Trophoblast cell (in vitro differentiated cells and primary cell): Measurements from ENCODE around the gene METTL1.

Experiments
- DNase-seq, 2 donors: peaks; one replicate each; pipeline ENCODE4 v3.0.0-alpha.2; 2016
- H2AFZ ChIP-seq: 2 replicates; pipeline ENCODE4 v1.6.1; 2013; ENCODE audit warnings: low read length, moderate library complexity, mild to moderate bottlenecking; ENCODE audit not compliant: insufficient read depth, poor library complexity
- H2AK5ac ChIP-seq: 2 replicates; pipeline ENCODE4 v1.6.1; 2013; ENCODE audit warnings: mild to moderate bottlenecking, low read length
- H2BK120ac ChIP-seq: 2 replicates; pipeline ENCODE4 v1.6.1; 2013; ENCODE audit warnings: low read length, mild to moderate bottlenecking, moderate library complexity; ENCODE audit not compliant: insufficient read depth, poor library complexity
- H2BK12ac ChIP-seq: 2 replicates; pipeline ENCODE4 v1.6.1; 2013; ENCODE audit warnings: mild to moderate bottlenecking, low read length, moderate library complexity
- H2BK5ac ChIP-seq: 2 replicates; pipeline ENCODE4 v1.6.1; 2013; ENCODE audit warnings: low read length, low read depth, moderate library complexity, mild to moderate bottlenecking; ENCODE audit not compliant: poor library complexity
- H3K14ac ChIP-seq: 2 replicates; pipeline ENCODE4 v1.6.1; 2013; ENCODE audit warnings: mild to moderate bottlenecking, low read length
- H3K18ac ChIP-seq: 2 replicates; pipeline ENCODE4 v1.6.1; 2013; ENCODE audit warnings: mild to moderate bottlenecking, low read length
- H3K23ac ChIP-seq: 2 replicates; pipeline ENCODE4 v1.6.1; 2013; ENCODE audit warnings: low read length
- H3K27ac ChIP-seq: 2 replicates; pipeline ENCODE4 v1.5.1; 2013; ENCODE audit warnings: low read depth, mild to moderate bottlenecking, inconsistent platforms, low read length, moderate library complexity
- H3K27me3 ChIP-seq: 2 replicates; pipeline ENCODE4 v1.6.1; 2013; ENCODE audit warnings: inconsistent platforms, mild to moderate bottlenecking, low read length, moderate library complexity; ENCODE audit not compliant: insufficient read depth
- H3K36me3 ChIP-seq, 2 experiments: 1 replicate in 1 of 2; 2 replicates in 1 of 2; pipeline ENCODE4 v1.6.1; 2013; ENCODE audit warnings: low read length in 2 of 2, mild to moderate bottlenecking in 2 of 2, moderate library complexity in 1 of 2; ENCODE audit not compliant: insufficient read depth in 2 of 2, control insufficient read depth in 1 of 2
- H3K4ac ChIP-seq: 2 replicates; pipeline ENCODE4 v1.6.1; 2013; ENCODE audit warnings: low read depth, mild to moderate bottlenecking, low read length, moderate library complexity
- H3K4me1 ChIP-seq, 2 experiments: 1 replicate in 1 of 2; 2 replicates in 1 of 2; pipeline ENCODE4 v1.6.1; 2013; ENCODE audit warnings: low read length in 2 of 2, mild to moderate bottlenecking in 2 of 2, moderate library complexity in 1 of 2; ENCODE audit not compliant: insufficient read depth in 2 of 2, control insufficient read depth in 1 of 2
- H3K4me2 ChIP-seq: 2 replicates; pipeline ENCODE4 v1.6.1; 2013; ENCODE audit warnings: inconsistent platforms, mild to moderate bottlenecking, low read length, moderate library complexity
- H3K4me3 ChIP-seq: 2 replicates; pipeline ENCODE4 v1.5.1; 2013; ENCODE audit warnings: mild to moderate bottlenecking, low read depth, low read length, inconsistent platforms
- H3K79me1 ChIP-seq: one replicate; pipeline ENCODE4 v1.6.1; 2013; ENCODE audit warnings: low read length
- H3K79me2 ChIP-seq: 2 replicates; pipeline ENCODE4 v1.6.1; 2013; ENCODE audit warnings: low read length, mild to moderate bottlenecking; ENCODE audit not compliant: control insufficient read depth, insufficient read depth, poor library complexity
- H3K9ac ChIP-seq: 2 replicates; pipeline ENCODE4 v1.6.1; 2013; ENCODE audit warnings: mild to moderate bottlenecking, low read length
- H3K9me3 ChIP-seq: 2 replicates; pipeline ENCODE4 v1.6.1; 2013; ENCODE audit warnings: low read depth, mild to moderate bottlenecking, control low read depth, inconsistent platforms, low read length; ENCODE audit not compliant: insufficient read depth
- H4K12ac ChIP-seq: 2 replicates; pipeline ENCODE4 v1.6.1; 2013; ENCODE audit warnings: low read depth, mild to moderate bottlenecking, low read length, moderate library complexity
- H4K8ac ChIP-seq: 2 replicates; pipeline ENCODE4 v1.6.1; 2013; ENCODE audit warnings: low read depth, mild to moderate bottlenecking, low read length, moderate library complexity
- H4K91ac ChIP-seq: one replicate; pipeline ENCODE4 v1.6.1; 2013; ENCODE audit warnings: low read depth, mild to moderate bottlenecking, low read length, moderate library complexity
- WGBS: extraction: QIAGEN DNeasy Blood & Tissue Kit; methylation state at CpG from one replicate; pipeline ENCODE4 v1.1.7; 2013; ENCODE audit warnings: missing lambda C conversion rate; ENCODE audit not compliant: insufficient read length, insufficient coverage; ENCODE audit errors: extremely low coverage; 5-methylcytosine and 5-hydroxymethylcytosine counted together

Gene METTL1

DNA sequence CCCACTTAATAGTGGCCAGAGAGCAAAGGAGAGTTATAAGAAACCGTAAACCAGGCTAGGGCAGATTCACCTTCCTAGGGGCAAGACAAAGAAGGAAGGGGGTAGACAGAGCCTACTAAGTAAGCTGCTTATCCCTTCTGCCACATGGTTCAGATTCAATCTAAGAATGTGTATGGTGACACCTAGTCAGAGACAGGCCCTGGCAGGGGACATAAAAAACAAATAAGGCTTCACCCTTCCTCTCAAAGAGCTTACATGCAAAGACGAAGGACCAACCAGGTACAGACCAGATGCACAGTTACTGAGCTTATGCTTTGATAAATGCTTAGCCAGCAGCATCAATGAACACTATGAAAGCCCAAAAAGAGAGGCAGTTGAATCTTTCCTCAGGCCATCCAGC is 9.4 kb downstream of the METTL1 start:
- Histone ChIP-seq H3K14ac (no peak overlapping the region), H3K4me3 (no peak overlapping the region), H3K18ac (no peak overlapping the region), H3K27me3 (peaks cover 45% of the 10 kb centered on the region), H3K9me3 (peaks cover 6% of the 10 kb centered on the region), H2BK5ac (no peak overlapping the region), H3K4ac (no peak overlapping the region), H2BK120ac (no peak overlapping the region), H2AK5ac (no peak overlapping the region), H4K91ac (no peak overlapping the region), H3K27ac (no peak overlapping the region), H3K36me3 (no peaks in the 10 kb centered on the region), H4K12ac (no peak overlapping the region), H3K9ac (no peak overlapping the region), H3K4me2 (no peak overlapping the region), H3K79me1 (no peaks in the 10 kb centered on the region), H3K79me2 (no peaks in the 10 kb centered on the region), H2BK12ac (no peak overlapping the region), H2AFZ (no peak overlapping the region), H4K8ac (no peak overlapping the region), H3K23ac (no peak overlapping the region), H3K4me1 (peaks cover 16 to 21% of the 10 kb centered on the region in 2 experiments)
- WGBS = no CpG with 5 or more reads among the region's 2 CpGs
- DNase-seq = no peak

- Histone ChIP-seq H3K9ac (no peak overlapping the region), H3K4me3 (no peak overlapping the region), H2BK5ac (no peak overlapping the region), H3K36me3 (no peaks in the 10 kb centered on the region), H3K23ac (no peak overlapping the region), H4K12ac (no peak overlapping the region), H3K79me1 (no peaks in the 10 kb centered on the region), H3K18ac (no peak overlapping the region), H2AK5ac (no peak overlapping the region), H4K8ac (no peak overlapping the region), H3K4ac (no peak overlapping the region), H3K27me3 (peaks cover 40% of the 10 kb centered on the region), H3K9me3 (peaks cover 6% of the 10 kb centered on the region), H2BK12ac (no peak overlapping the region), H3K4me1 (peaks cover 13 to 18% of the 10 kb centered on the region in 2 experiments), H2BK120ac (no peak overlapping the region), H3K79me2 (no peaks in the 10 kb centered on the region), H3K14ac (no peak overlapping the region), H3K27ac (no peak overlapping the region), H3K4me2 (no peak overlapping the region), H4K91ac (no peak overlapping the region), H2AFZ (no peak overlapping the region)
- DNase-seq = no peak
- WGBS = no CpG with 5 or more reads among the region's 4 CpGs
These were observed 10.4 kb downstream of the METTL1 start for GRCh38 chr12:57761391-57761998.

- H4K91ac ChIP-seq = no peak overlapping the region
- no peaks in the 10 kb centered on the region for H3K79me2 ChIP-seq
- no peak overlapping the region for H2AK5ac ChIP-seq
- H3K27ac ChIP-seq = no peak overlapping the region
- H3K23ac ChIP-seq = no peak overlapping the region
- H3K79me1 ChIP-seq = no peaks in the 10 kb centered on the region
- no peak overlapping the region for H2BK12ac ChIP-seq
- peaks cover 40% of the 10 kb centered on the region for H3K27me3 ChIP-seq
- no peak for DNase-seq
- H3K18ac ChIP-seq = no peak overlapping the region
- no peak overlapping the region for H2BK120ac ChIP-seq
- no peaks in the 10 kb centered on the region for H3K36me3 ChIP-seq
- no peak overlapping the region for H3K4me2 ChIP-seq
- no peak overlapping the region for H3K4me3 ChIP-seq
- no CpG with 5 or more reads among the region's 3 CpGs for WGBS
- H2AFZ ChIP-seq = no peak overlapping the region
- H4K12ac ChIP-seq = no peak overlapping the region
- no peak overlapping the region for H3K14ac ChIP-seq
- H3K4ac ChIP-seq = no peak overlapping the region
- H3K9ac ChIP-seq = no peak overlapping the region
- no peak overlapping the region for H2BK5ac ChIP-seq
- no peak overlapping the region for H4K8ac ChIP-seq
- H3K4me1 ChIP-seq = peaks cover 9 to 14% of the 10 kb centered on the region in 2 experiments
- peaks cover 7% of the 10 kb centered on the region for H3K9me3 ChIP-seq
These were observed 11.4 kb downstream of the METTL1 start for GRCh38 chr12:57760347-57760982.

DNA sequence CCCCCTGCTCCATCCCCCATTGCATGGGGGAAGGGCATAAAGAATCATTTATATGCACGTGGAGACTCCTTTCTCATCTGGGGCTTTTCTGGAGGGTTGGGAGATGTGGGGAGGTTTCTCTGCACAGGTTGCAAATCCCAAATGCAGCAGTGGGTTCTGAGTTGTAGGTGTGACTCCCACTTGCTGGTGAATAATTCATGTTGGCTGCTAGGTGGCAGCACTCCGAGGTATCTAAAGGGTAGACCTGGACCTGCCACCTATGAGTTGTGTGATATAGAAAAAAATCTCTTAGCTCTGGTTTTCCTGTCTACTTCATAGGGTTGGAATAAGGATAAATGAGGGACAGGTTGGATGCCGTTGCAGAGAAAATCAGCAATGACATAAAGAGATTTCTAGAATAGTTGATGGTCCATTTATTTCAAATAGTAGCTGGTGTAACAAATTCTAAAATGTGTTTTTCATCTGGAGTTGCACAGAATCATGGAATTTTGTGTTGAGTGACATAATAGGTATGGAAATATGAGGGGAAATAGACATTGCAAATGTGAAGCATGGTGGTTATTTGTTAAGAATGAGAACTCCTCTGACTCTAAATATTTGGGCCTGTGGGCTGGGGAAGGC is 12.4 kb downstream of the METTL1 start:
- DNase-seq = peak in 1 of 2 donors; percentile 60
- Histone ChIP-seq H3K9ac (no peak overlapping the region), H3K4me3 (no peak overlapping the region), H3K27me3 (peaks cover 34% of the 10 kb centered on the region), H3K18ac (no peak overlapping the region), H3K23ac (no peak overlapping the region), H2AK5ac (no peak overlapping the region), H3K36me3 (no peaks in the 10 kb centered on the region), H3K14ac (no peak overlapping the region), H3K79me2 (no peaks in the 10 kb centered on the region), H4K8ac (no peak overlapping the region), H2BK120ac (no peak overlapping the region), H3K79me1 (no peaks in the 10 kb centered on the region), H3K4ac (no peak overlapping the region), H4K12ac (no peak overlapping the region), H2AFZ (no peak overlapping the region), H3K9me3 (peaks cover 5% of the 10 kb centered on the region), H2BK5ac (no peak overlapping the region), H2BK12ac (no peak overlapping the region), H3K4me1 (peaks cover 2 to 7% of the 10 kb centered on the region in 2 experiments), H3K27ac (no peak overlapping the region), H4K91ac (no peak overlapping the region), H3K4me2 (no peak overlapping the region)
- no CpG with 5 or more reads among the region's 3 CpGs for WGBS
